Activated T-helper 17 cell treated with anti-CD3 and anti-CD28 coated beads, Interleukin-2, amount 50 U/mL, for 72 hours (primary cell): Measurements from ENCODE around the gene CTU2. TPM values are rescaled to one million over a fixed set of nuclear protein-coding genes. Genes with fewer than 3 reads are reported as not detected.
A peak's percentile ranks its signal among the peaks of the same experiment; 100 is the strongest.

ENCODE experiments used
- ATAC-seq: fragments of 150-1000 bp; cut with Tn5 transposase; replicated peaks from 2 replicates; pipeline ENCODE4 v1.10.0; 2021; ENCODE audit warnings: mild to moderate bottlenecking, moderate library complexity
- H3K27ac Mint-ChIP-seq: one replicate; pipeline ENCODE4 v1.8.0; 2022; ENCODE audit warnings: mixed read lengths
- H3K27me3 Mint-ChIP-seq: one replicate; pipeline ENCODE4 v1.8.0; 2022; ENCODE audit warnings: mixed read lengths
- H3K36me3 Mint-ChIP-seq: one replicate; pipeline ENCODE4 v1.8.0; 2022; ENCODE audit warnings: low read depth, mild to moderate bottlenecking, mixed read lengths
- H3K4me1 Mint-ChIP-seq: one replicate; pipeline ENCODE4 v1.8.0; 2022; ENCODE audit warnings: mixed read lengths
- H3K4me3 Mint-ChIP-seq: one replicate; pipeline ENCODE4 v1.8.0; 2022; ENCODE audit warnings: mild to moderate bottlenecking, mixed read lengths
- H3K9me3 Mint-ChIP-seq: one replicate; pipeline ENCODE4 v1.8.0; 2022; ENCODE audit warnings: mixed read lengths
- total RNA-seq, 2 donors: library from RNA; stranded (reverse); gene quantifications; one replicate each; pipeline ENCODE4 v1.2.3, GENCODE V29; 2022

Gene CTU2
- total RNA-seq, 2 donors from 2014 or later, result 19.8 to 31.8 TPM

DNA sequence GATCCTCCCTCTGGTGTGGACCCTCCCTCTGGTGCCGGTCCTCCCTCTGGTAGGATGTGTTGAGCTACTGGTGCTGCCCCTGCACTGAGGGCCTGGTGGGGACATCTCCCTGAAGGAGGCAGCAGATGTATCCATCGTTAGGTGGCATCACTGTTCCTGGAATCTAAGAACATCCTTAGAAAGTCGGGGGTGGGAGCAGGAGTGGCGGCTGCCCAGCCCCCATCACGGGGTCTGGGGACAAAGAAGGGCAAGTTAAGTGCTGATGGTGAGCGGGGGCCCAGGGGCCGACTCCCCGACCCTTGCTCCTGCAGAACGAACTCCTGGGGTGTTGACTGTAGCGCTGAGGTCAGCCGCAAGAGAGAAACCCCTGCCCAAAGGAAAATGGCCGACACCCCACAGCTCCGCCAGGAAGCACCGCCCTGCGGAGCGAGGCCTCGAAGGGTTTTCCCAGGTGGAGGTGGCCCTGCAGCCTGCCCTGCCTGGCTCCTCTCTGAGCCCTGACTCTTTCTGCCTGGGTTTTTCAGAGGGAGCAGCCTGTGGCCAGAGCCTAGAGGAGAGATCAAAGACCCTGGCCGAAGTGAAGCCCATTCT lies 5.5 kb downstream of the CTU2 start:
- no peaks in the 10 kb centered on the region for H3K9me3 Mint-ChIP-seq
- peaks cover 20% of the 10 kb centered on the region for H3K36me3 Mint-ChIP-seq
- no peaks in the 10 kb centered on the region for H3K27me3 Mint-ChIP-seq
- ATAC-seq, result no peak
- H3K4me1 Mint-ChIP-seq, result peaks cover 7% of the 10 kb centered on the region
- no peak overlapping the region for H3K4me3 Mint-ChIP-seq
- H3K27ac Mint-ChIP-seq, result peak overlapping the region; percentile 28

DNA sequence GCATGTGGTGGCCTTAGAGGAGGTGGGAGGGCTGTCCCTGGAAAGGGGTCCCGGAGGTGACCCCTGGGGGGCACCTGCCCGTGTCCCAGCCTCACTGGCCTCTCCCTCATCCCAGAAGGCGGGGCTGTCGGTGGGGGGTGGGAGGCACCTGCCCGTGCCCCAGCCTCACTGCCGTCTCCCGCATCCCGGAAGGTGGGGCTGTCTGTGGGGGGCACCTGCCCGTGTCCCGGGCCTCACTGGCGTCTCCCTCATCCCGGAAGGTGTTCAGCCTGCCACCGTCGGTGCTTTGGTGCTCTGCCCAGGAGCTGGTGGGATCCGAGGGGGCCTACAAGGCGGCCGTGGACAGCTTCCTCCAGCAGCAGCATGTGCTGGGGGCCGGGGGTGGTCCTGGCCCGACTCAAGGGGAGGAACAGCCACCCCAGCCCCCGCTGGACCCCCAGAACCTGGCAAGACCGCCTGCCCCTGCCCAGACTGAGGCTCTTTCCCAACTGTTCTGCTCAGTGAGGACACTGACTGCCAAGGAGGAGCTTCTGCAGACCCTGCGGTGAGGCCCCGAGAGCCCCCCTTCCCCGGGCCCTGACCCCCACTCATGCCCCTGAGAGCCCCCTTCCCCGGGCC lies 6.2 kb downstream of the CTU2 start:
- H3K4me3 Mint-ChIP-seq, result no peak overlapping the region
- H3K27me3 Mint-ChIP-seq, result no peaks in the 10 kb centered on the region
- H3K4me1 Mint-ChIP-seq, result peaks cover 1% of the 10 kb centered on the region
- no peak for ATAC-seq
- H3K9me3 Mint-ChIP-seq, result no peaks in the 10 kb centered on the region
- no peak overlapping the region for H3K27ac Mint-ChIP-seq
- peaks cover 26% of the 10 kb centered on the region for H3K36me3 Mint-ChIP-seq

DNA sequence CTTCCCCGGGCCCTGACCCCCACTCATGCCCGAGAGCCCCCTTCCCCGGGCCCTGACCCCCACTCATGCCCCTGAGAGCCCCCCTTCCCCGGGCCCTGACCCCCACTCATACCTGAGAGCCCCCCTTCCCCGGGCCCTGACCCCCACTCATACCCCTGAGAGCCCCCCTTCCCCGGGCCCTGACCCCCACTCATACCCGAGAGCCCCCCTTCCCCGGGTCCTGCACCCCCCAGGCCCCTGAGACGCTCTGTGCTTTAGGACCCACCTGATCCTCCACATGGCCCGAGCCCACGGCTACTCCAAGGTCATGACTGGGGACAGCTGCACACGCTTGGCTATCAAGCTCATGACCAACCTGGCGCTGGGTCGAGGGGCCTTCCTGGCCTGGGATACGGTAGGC lies 6.8 kb downstream of the CTU2 start:
- H3K9me3 Mint-ChIP-seq, result no peaks in the 10 kb centered on the region
- no peak overlapping the region for H3K27ac Mint-ChIP-seq
- H3K4me1 Mint-ChIP-seq, result no peaks in the 10 kb centered on the region
- no peak overlapping the region for H3K4me3 Mint-ChIP-seq
- no peak for ATAC-seq
- H3K27me3 Mint-ChIP-seq, result no peaks in the 10 kb centered on the region
- H3K36me3 Mint-ChIP-seq, result peaks cover 32% of the 10 kb centered on the region

DNA sequence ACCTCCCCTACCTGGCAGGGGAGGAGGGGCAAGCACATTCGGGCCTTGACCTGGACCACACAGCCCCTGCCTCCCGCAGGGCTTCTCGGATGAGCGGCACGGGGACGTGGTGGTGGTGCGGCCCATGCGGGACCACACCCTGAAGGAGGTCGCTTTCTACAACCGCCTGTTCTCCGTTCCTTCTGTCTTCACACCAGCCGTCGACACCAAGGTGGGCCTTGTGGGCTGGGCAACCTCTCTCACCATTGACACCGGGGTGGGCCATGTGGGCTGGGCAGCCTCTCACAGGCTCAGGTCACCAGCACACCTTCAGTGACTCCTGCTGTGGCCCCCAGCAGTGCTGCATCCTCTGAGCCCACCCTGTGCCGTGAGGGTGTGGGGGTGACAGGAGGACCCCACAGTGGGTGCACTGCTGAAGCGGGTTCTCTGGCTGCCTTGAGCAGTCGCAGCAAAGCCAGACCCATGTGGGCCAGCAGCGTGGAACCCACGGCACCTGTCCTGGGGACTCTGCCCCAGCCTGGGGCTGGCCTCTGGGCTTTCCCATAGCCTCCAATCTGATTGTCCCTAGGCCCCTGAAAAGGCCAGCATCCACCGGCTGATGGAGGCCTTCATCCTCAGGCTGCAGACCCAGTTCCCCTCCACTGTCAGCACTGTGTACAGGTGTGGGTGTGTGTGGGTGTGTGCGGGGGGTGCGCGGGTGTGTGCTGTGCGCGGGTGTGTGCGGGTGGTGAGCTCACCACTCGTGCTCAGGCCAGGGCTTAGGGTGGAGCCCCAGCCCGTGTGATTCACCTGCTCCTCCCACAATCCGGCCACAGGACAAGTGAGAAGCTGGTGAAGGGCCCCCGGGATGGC lies 7.5 kb downstream of the CTU2 start:
- Mint-ChIP-seq H3K4me3 (no peak overlapping the region), H3K4me1 (no peaks in the 10 kb centered on the region), H3K27ac (no peak overlapping the region), H3K9me3 (no peaks in the 10 kb centered on the region), H3K36me3 (peaks cover 39% of the 10 kb centered on the region), H3K27me3 (no peaks in the 10 kb centered on the region)
- ATAC-seq, result peak; percentile 37

DNA sequence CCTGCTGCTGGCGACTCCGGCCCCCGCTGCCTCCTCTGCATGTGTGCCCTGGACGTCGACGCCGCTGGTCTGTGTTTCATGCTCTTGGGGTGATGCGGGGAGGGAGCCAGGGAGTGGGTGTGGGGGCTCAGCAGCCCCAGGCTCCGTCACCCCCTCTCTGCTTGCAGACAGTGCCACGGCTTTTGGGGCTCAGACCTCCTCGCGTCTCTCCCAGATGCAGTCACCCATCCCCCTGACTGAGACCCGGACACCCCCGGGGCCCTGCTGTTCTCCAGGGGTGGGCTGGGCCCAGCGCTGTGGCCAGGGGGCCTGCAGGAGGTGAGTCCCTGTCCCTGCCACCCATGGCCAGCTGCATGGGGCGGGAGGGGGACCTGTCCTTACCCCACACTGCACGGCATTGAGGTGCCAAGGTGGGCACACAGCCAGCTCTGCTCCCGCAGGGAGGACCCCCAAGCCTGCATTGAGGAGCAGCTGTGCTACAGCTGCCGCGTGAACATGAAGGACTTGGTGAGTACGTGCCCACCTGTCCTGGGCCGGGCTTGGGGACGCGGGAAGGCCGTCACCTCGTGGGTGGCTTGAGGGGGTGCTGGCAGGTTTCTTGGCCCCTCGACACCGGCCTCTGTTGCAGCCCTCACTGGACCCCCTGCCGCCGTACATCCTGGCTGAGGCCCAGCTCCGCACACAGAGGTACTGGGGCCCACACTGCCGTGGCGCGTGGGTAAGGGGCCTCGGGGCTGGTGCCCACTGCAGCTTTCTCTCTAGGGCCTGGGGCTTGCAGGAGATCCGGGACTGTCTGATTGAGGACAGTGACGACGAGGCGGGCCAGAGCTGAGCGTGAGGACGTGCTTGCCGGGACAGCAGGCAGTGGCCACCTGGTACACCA lies 8.4 kb downstream of the CTU2 start:
- H3K9me3 Mint-ChIP-seq, result no peaks in the 10 kb centered on the region
- H3K27ac Mint-ChIP-seq, result no peak overlapping the region
- no peak for ATAC-seq
- no peaks in the 10 kb centered on the region for H3K27me3 Mint-ChIP-seq
- H3K4me1 Mint-ChIP-seq, result no peaks in the 10 kb centered on the region
- H3K36me3 Mint-ChIP-seq, result peaks cover 48% of the 10 kb centered on the region
- no peak overlapping the region for H3K4me3 Mint-ChIP-seq

DNA sequence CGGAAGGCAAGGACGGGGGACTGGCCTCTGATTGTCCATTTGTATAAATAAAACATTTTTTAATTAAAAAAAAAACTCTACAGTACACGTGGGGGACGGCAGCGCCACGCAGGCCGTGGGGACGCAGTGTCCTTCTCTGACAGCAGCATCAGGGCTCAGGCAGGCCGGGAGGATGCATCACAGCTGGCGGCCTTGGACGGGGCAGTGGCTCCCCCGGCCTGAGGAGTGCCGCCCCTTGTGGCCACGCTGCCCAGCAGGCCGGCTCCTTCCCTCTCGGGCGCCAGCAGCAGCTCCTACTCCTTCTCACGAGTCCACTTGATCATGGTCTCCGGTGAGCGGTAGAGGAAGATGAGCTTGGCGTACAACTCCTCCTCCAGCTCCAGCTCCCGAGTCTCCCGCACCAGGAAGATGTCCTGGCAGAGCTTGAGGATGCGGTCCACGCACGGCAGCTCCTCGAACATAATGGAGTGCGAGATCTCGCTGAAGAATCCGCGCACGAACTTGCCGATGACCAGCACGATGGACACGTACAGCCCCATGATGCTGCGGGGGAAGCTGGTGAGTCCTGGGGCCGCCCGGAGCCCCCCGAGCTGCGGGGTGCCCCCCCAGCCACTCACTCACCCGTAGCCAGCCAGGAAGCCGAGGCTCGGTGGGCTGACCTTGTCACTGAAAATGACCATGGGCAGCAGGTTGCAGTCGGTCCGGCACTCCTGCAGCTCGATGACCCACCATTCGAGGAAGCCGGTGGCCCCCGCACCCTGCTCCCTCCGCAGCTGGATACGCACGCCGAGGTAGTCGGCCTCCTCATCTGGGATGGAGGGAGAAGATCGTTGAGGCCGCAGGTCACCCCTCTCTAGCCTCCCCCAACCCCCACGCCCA lies 9.2 kb downstream of the CTU2 start:
- Mint-ChIP-seq H3K27me3 (no peaks in the 10 kb centered on the region), H3K36me3 (peaks cover 57% of the 10 kb centered on the region), H3K9me3 (no peaks in the 10 kb centered on the region), H3K27ac (no peak overlapping the region), H3K4me3 (no peak overlapping the region), H3K4me1 (no peaks in the 10 kb centered on the region)
- no peak for ATAC-seq

DNA sequence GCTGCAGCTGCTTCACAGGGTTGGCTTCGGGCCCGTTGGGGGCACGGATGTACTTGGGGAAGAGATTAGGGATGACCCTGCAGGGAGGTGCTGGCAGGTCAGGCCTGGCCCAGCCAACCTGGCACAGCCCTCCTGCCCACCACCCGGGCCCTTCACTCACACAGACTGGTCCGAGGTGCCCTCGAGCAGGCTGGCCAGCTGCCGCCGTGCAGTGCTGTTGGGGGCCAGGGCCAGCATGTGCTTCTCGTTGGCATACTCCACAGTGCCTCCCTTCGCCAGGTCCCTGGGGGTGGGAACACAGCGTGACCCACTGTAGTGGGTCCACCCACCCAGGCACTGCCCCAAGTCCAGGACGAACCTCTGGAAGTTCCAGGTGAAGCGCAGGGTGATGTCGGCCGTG lies 9.9 kb downstream of the CTU2 start:
- no peak overlapping the region for H3K27ac Mint-ChIP-seq
- H3K4me3 Mint-ChIP-seq, result no peak overlapping the region
- no peak for ATAC-seq
- no peaks in the 10 kb centered on the region for H3K9me3 Mint-ChIP-seq
- peaks cover 63% of the 10 kb centered on the region for H3K36me3 Mint-ChIP-seq
- H3K4me1 Mint-ChIP-seq, result no peaks in the 10 kb centered on the region
- no peaks in the 10 kb centered on the region for H3K27me3 Mint-ChIP-seq

DNA sequence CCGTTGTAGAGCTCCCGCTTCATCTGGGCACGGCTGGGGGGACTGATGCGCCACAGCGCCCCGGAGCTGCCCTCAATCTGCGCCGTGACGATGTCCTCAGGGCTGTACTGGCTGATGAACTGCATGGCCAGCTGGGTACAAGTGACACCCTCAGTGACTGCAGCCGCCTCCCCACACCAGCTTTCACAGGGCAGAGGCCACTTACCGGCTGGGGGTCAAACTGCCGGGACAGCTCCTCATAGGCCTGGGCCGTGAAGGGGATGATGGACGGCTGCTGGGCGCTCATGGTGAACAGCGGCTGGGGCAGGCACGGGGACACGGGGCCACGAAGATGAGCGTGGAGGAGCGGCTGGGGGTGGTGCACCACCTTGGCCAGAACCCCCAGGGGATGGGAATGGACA lies 10.3 kb downstream of the CTU2 start:
- ATAC-seq, result no peak

DNA sequence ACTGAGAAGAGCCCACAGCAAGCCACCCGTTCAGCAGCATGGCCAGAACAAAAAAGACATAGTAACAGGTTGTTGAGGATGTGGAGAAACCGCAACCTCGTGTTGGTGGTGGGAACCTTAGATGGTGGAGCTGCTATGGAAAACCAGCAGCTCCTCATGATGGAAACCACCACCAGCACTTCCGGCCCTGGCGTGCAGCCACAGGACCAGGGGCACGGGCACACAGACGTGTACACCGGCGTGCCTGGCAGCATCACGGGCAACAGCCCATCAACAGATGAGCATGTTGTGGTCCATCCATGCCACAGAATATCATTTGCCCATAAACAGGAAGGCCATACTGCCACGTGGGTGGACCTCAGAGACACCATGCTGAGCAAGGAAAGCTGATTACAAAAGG lies 11.9 kb downstream of the CTU2 start:
- Mint-ChIP-seq H3K9me3 (no peaks in the 10 kb centered on the region), H3K27ac (peak overlapping the region; percentile 72), H3K4me3 (no peak overlapping the region), H3K36me3 (peaks cover 75% of the 10 kb centered on the region), H3K4me1 (no peaks in the 10 kb centered on the region), H3K27me3 (no peaks in the 10 kb centered on the region)
- peak; percentile 13 for ATAC-seq

More for the DNA sequence above, 10.3 kb downstream of the CTU2 start:
- peaks cover 67% of the 10 kb centered on the region for H3K36me3 Mint-ChIP-seq
- no peaks in the 10 kb centered on the region for H3K27me3 Mint-ChIP-seq
- H3K4me1 Mint-ChIP-seq, result no peaks in the 10 kb centered on the region
- no peak overlapping the region for H3K27ac Mint-ChIP-seq
- H3K9me3 Mint-ChIP-seq, result no peaks in the 10 kb centered on the region
- H3K4me3 Mint-ChIP-seq, result no peak overlapping the region

DNA sequence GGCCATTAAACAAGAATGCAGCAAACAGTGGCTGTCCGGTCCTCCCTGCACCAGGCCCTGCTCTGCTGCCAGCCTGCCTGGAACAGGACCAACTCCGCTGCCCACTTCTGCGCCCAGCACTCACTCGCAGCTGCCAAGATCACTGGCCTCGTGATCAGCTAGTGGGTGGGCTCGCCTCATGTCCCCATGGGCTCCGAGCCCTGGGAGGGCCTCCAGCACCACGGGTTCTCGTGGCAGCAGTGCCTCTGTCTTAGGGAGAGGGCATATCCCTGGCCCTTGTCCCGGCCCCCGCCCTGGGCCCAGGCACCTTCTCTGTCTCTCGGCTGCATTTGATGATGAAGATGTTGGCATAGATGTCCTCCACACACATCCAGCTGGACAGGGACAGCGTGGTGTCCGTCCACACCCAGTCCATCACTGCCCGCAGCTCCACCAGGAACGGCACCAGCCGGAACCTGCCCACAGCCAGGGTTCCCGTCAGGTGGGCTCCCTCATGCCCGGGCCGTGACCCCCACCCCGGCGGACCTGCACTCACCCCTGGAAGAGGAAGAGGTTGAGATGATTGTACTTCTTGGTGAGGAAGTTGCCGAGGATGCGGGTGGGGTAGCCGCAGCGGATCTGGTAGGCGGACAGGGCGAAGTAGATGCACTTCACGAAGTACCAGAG lies 13.1 kb downstream of the CTU2 start:
- Mint-ChIP-seq H3K36me3 (peaks cover 75% of the 10 kb centered on the region), H3K27ac (no peak overlapping the region), H3K4me1 (no peaks in the 10 kb centered on the region), H3K27me3 (no peaks in the 10 kb centered on the region), H3K4me3 (no peak overlapping the region), H3K9me3 (no peaks in the 10 kb centered on the region)
- no peak for ATAC-seq

DNA sequence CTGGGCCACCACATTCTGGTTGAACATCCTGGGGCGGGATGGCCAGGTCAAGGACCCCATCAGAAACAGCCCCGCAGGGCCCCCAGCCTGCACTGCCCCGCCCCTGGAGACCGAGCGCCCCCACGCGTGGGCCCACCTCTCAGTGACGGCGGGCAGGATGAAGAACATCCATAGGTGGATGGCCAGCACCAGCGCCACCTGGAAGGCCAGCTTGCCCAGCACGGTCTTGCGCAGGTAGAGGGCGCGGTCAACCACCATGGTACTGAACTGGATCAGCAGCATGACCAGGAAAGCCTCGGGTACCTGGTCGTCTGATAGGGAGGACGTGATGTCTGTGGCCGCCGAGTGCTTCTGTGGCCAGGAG lies 13.6 kb downstream of the CTU2 start:
- no peak for ATAC-seq
- no peaks in the 10 kb centered on the region for H3K27me3 Mint-ChIP-seq
- peaks cover 78% of the 10 kb centered on the region for H3K36me3 Mint-ChIP-seq
- H3K4me1 Mint-ChIP-seq, result no peaks in the 10 kb centered on the region
- no peak overlapping the region for H3K4me3 Mint-ChIP-seq
- H3K9me3 Mint-ChIP-seq, result no peaks in the 10 kb centered on the region
- H3K27ac Mint-ChIP-seq, result no peak overlapping the region

DNA sequence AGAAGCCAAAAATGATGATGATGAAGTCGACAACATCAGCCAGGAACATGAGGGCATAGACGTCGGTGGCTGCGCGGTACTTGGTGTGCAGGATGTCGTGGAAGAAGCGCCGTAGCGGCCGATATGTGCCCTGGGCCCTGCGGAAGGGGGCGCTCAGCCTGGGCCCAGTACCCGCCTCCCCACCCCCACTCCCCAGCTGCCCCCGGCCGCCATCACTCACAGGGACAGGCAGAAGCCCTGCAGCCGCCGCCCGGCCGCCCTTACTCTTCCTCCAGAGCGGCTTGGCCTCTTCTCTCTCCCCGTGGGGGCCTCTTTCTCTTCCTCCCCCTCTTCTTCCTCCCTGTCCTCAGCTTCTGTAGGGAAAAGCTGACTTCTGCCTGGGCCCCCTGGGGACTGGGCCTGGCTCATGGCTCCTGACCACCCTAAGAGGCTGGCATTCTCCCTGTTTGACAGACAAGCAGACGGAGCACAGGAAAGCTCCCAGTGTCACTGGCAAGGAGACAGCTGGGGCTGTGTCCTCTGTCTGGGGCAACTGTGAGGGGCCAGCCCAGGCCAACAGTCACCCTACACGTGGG lies 14.2 kb downstream of the CTU2 start:
- no peak for ATAC-seq
- Mint-ChIP-seq H3K27ac (peak overlapping the region; percentile 66), H3K36me3 (peaks cover 81% of the 10 kb centered on the region)

DNA sequence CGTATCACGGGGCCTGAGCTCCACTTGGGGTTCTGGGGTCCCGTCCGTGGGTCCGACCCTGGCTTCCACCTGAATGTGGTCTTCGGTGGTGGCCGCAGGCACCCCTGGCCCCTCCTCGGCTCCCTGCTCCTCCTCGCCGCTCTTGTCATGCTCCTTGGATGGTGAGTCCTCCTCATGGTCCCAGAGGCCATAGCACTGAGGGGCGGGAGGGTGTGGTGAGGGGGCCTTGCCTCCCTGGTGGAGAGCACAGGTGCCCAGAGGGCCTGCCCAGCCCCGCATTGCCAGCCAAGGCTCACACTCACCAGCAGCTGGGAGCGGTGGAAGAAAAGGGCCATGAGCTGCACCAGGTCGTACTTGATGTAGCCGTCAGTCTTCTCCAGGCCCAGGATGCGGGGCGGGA lies 14.9 kb downstream of the CTU2 start:
- Mint-ChIP-seq H3K4me1 (no peaks in the 10 kb centered on the region), H3K9me3 (no peaks in the 10 kb centered on the region), H3K36me3 (peaks cover 89% of the 10 kb centered on the region), H3K27me3 (no peaks in the 10 kb centered on the region), H3K27ac (no peak overlapping the region), H3K4me3 (no peak overlapping the region)
- ATAC-seq, result no peak

More for the DNA sequence above, 14.2 kb downstream of the CTU2 start:
- Mint-ChIP-seq H3K27me3 (no peaks in the 10 kb centered on the region), H3K4me1 (no peaks in the 10 kb centered on the region), H3K4me3 (no peak overlapping the region), H3K9me3 (no peaks in the 10 kb centered on the region)
